Measurements from ENCODE around the gene ACTL8.

The ACTL8 gene

GRCh38 chr1:17867470-17867869 lies 112.3 kb downstream of the ACTL8 start:
- no peak overlapping the region for H3K4me3 ChIP-seq (ENCODE audit: low read depth in 1 of 2, low read length in 2 of 2)
- H3K9me3 ChIP-seq (ENCODE audit: control insufficient read depth in 1 of 2, low read length in 2 of 2): peaks cover 0 to 4% of the 10 kb centered on the region in 2 donors
- H3K4me1 ChIP-seq (ENCODE audit: control insufficient read depth in 1 of 2, insufficient read depth in 2 of 2, low read length in 2 of 2): no peaks in the 10 kb centered on the region
- no peaks in the 10 kb centered on the region for H3K27me3 ChIP-seq (ENCODE audit: low read depth, low read length)
- no peaks in the 10 kb centered on the region for H3K36me3 ChIP-seq (ENCODE audit: control insufficient read depth in 1 of 2, insufficient read depth in 2 of 2, low read length in 2 of 2)
- no peak overlapping the region for H3K27ac ChIP-seq (ENCODE audit: low read length)

- Histone ChIP-seq H3K9me3 (ENCODE audit: control insufficient read depth in 1 of 2, low read length in 2 of 2) (peaks cover 0 to 4% of the 10 kb centered on the region in 2 donors), H3K36me3 (ENCODE audit: control insufficient read depth in 1 of 2, insufficient read depth in 2 of 2, low read length in 2 of 2) (no peaks in the 10 kb centered on the region), H3K27ac (ENCODE audit: low read length) (no peak overlapping the region), H3K27me3 (ENCODE audit: low read depth, low read length) (no peaks in the 10 kb centered on the region), H3K4me3 (ENCODE audit: low read depth in 1 of 2, low read length in 2 of 2) (no peak overlapping the region), H3K4me1 (ENCODE audit: control insufficient read depth in 1 of 2, insufficient read depth in 2 of 2, low read length in 2 of 2) (peaks cover 0 to 8% of the 10 kb centered on the region in 2 donors)
Observed at GRCh38 chr1:17869815-17870214, 114.7 kb downstream of the ACTL8 start.

GRCh38 chr1:17870679-17871078 lies 115.5 kb downstream of the ACTL8 start:
- H3K27ac ChIP-seq (ENCODE audit: low read length): no peak overlapping the region
- no peak overlapping the region for H3K4me3 ChIP-seq (ENCODE audit: low read depth in 1 of 2, low read length in 2 of 2)
- H3K27me3 ChIP-seq (ENCODE audit: low read depth, low read length): no peaks in the 10 kb centered on the region
- peaks cover 0 to 8% of the 10 kb centered on the region in 2 donors for H3K4me1 ChIP-seq (ENCODE audit: control insufficient read depth in 1 of 2, insufficient read depth in 2 of 2, low read length in 2 of 2)
- H3K36me3 ChIP-seq (ENCODE audit: control insufficient read depth in 1 of 2, insufficient read depth in 2 of 2, low read length in 2 of 2): no peaks in the 10 kb centered on the region
- H3K9me3 ChIP-seq (ENCODE audit: control insufficient read depth in 1 of 2, low read length in 2 of 2): peaks cover 0 to 4% of the 10 kb centered on the region in 2 donors

- no peaks in the 10 kb centered on the region for H3K36me3 ChIP-seq (ENCODE audit: control insufficient read depth in 1 of 2, insufficient read depth in 2 of 2, low read length in 2 of 2)
- peaks cover 0 to 8% of the 10 kb centered on the region in 2 donors for H3K4me1 ChIP-seq (ENCODE audit: control insufficient read depth in 1 of 2, insufficient read depth in 2 of 2, low read length in 2 of 2)
- no peaks in the 10 kb centered on the region for H3K27me3 ChIP-seq (ENCODE audit: low read depth, low read length)
- H3K27ac ChIP-seq (ENCODE audit: low read length): no peak overlapping the region
- no peaks in the 10 kb centered on the region for H3K9me3 ChIP-seq (ENCODE audit: control insufficient read depth in 1 of 2, low read length in 2 of 2)
- no peak overlapping the region for H3K4me3 ChIP-seq (ENCODE audit: low read depth in 1 of 2, low read length in 2 of 2)
Observed at GRCh38 chr1:17873007-17873675, 118.0 kb downstream of the ACTL8 start.

GRCh38 chr1:17874231-17874630 lies 119.1 kb downstream of the ACTL8 start:
- H3K9me3 ChIP-seq (ENCODE audit: control insufficient read depth in 1 of 2, low read length in 2 of 2): no peaks in the 10 kb centered on the region
- peaks cover 0 to 8% of the 10 kb centered on the region in 2 donors for H3K4me1 ChIP-seq (ENCODE audit: control insufficient read depth in 1 of 2, insufficient read depth in 2 of 2, low read length in 2 of 2)
- H3K36me3 ChIP-seq (ENCODE audit: control insufficient read depth in 1 of 2, insufficient read depth in 2 of 2, low read length in 2 of 2): no peaks in the 10 kb centered on the region
- H3K4me3 ChIP-seq (ENCODE audit: low read depth in 1 of 2, low read length in 2 of 2): no peak overlapping the region
- no peak overlapping the region for H3K27ac ChIP-seq (ENCODE audit: low read length)
- no peaks in the 10 kb centered on the region for H3K27me3 ChIP-seq (ENCODE audit: low read depth, low read length)

GRCh38 chr1:17874710-17875109 lies 119.6 kb downstream of the ACTL8 start:
- Histone ChIP-seq H3K4me3 (ENCODE audit: low read depth in 1 of 2, low read length in 2 of 2) (no peak overlapping the region), H3K9me3 (ENCODE audit: control insufficient read depth in 1 of 2, low read length in 2 of 2) (no peaks in the 10 kb centered on the region), H3K36me3 (ENCODE audit: control insufficient read depth in 1 of 2, insufficient read depth in 2 of 2, low read length in 2 of 2) (no peaks in the 10 kb centered on the region), H3K27me3 (ENCODE audit: low read depth, low read length) (no peaks in the 10 kb centered on the region), H3K27ac (ENCODE audit: low read length) (no peak overlapping the region), H3K4me1 (ENCODE audit: control insufficient read depth in 1 of 2, insufficient read depth in 2 of 2, low read length in 2 of 2) (peaks cover 0 to 8% of the 10 kb centered on the region in 2 donors)

GRCh38 chr1:17875171-17875881 lies 120.2 kb downstream of the ACTL8 start:
- Histone ChIP-seq H3K9me3 (ENCODE audit: control insufficient read depth in 1 of 2, low read length in 2 of 2) (no peaks in the 10 kb centered on the region), H3K4me1 (ENCODE audit: control insufficient read depth in 1 of 2, insufficient read depth in 2 of 2, low read length in 2 of 2) (peaks cover 0 to 8% of the 10 kb centered on the region in 2 donors), H3K4me3 (ENCODE audit: low read depth in 1 of 2, low read length in 2 of 2) (no peak overlapping the region), H3K36me3 (ENCODE audit: control insufficient read depth in 1 of 2, insufficient read depth in 2 of 2, low read length in 2 of 2) (no peaks in the 10 kb centered on the region), H3K27ac (ENCODE audit: low read length) (no peak overlapping the region), H3K27me3 (ENCODE audit: low read depth, low read length) (no peaks in the 10 kb centered on the region)

GRCh38 chr1:17875882-17876280 lies 120.7 kb downstream of the ACTL8 start:
- no peaks in the 10 kb centered on the region for H3K27me3 ChIP-seq (ENCODE audit: low read depth, low read length)
- no peaks in the 10 kb centered on the region for H3K36me3 ChIP-seq (ENCODE audit: control insufficient read depth in 1 of 2, insufficient read depth in 2 of 2, low read length in 2 of 2)
- no peak overlapping the region for H3K4me3 ChIP-seq (ENCODE audit: low read depth in 1 of 2, low read length in 2 of 2)
- H3K9me3 ChIP-seq (ENCODE audit: control insufficient read depth in 1 of 2, low read length in 2 of 2): no peaks in the 10 kb centered on the region
- H3K4me1 ChIP-seq (ENCODE audit: control insufficient read depth in 1 of 2, insufficient read depth in 2 of 2, low read length in 2 of 2): peaks cover 0 to 8% of the 10 kb centered on the region in 2 donors
- no peak overlapping the region for H3K27ac ChIP-seq (ENCODE audit: low read length)
